GM12878 (cell line): ENCODE measurements around the gene DENND1A. TPM values are rescaled to one million over a fixed set of nuclear protein-coding genes. Genes with fewer than 3 reads are reported as not detected.

Experiments
- ATAC-seq: fragments of 200-7000 bp; cut with Tn5 transposase; 3 replicates; pipeline ENCODE4 v1.9.1; 2020; ENCODE audit warnings: mild to moderate bottlenecking, moderate library complexity
- BruUV-seq: library from RNA; stranded (reverse); fragments of 400-500 nt; replicated peaks from 2 replicates; lab custom pipeline; 2021; lab: Mats Ljungman, UMichigan
- CTCF ChIA-PET: fragments of 300-600 bp; sonication (Branson Sonifier 250); formaldehyde crosslinking; extraction: SDS; loops from one replicate; lab custom pipeline; 2021; ENCODE audit warnings: inconsistent platforms; lab: Yijun Ruan, JAX
- POLR2A ChIA-PET: fragments of 350-600 bp; formaldehyde crosslinking; extraction: SDS; loops from one replicate; lab custom pipeline; 2021; ENCODE audit warnings: inconsistent platforms; lab: Charles Lee
- RAD21 ChIA-PET: fragments of 300-600 bp; sonication (Branson Sonifier 250); formaldehyde crosslinking; loops from one replicate; lab custom pipeline; 2023; ENCODE audit warnings: antibody characterized with exemption; ENCODE audit not compliant: unreplicated experiment; lab: Charles Lee
- SMC1A ChIA-PET: fragments of 300-600 bp; sonication (Branson Sonifier 250); formaldehyde crosslinking; loops from one replicate; lab custom pipeline; 2023; ENCODE audit not compliant: unreplicated experiment, uncharacterized antibody; lab: Charles Lee
- DNase-seq: peaks from one replicate; pipeline ENCODE4 v3.0.0-alpha.2; 2011; ENCODE audit warnings: low read depth, low spot score
- FAIRE-seq: peaks from 3 replicates; lab custom pipeline; 2011; peaks lifted over from hg19 to GRCh38; lab: Jason Lieb, UNC
- H2AFZ ChIP-seq: 2 replicates; pipeline ENCODE4 v1.6.0; 2011; ENCODE audit warnings: low read depth, low read length, control low read depth; ENCODE audit not compliant: control insufficient read depth
- H3K27ac ChIP-seq: 2 replicates; pipeline ENCODE4 v1.5.1; 2011; ENCODE audit warnings: control low read depth; ENCODE audit not compliant: control insufficient read depth, insufficient read depth
- H3K27me3 ChIP-seq, 2 experiments: replicated peaks in 1 of 2; 2 replicates each; pipeline versions ENCODE4 v1.6.0 to v1.6.1; 2011; ENCODE audit warnings: low read length in 1 of 2; ENCODE audit not compliant: control insufficient read depth in 2 of 2, insufficient read depth in 2 of 2
- H3K36me3 ChIP-seq, 2 experiments: 2 replicates each; pipeline ENCODE4 v1.5.1; 2011; ENCODE audit warnings: low read length in 1 of 2; ENCODE audit not compliant: control insufficient read depth in 2 of 2, insufficient read depth in 2 of 2
- H3K4me1 ChIP-seq: 2 replicates; pipeline ENCODE4 v1.6.1; 2011; ENCODE audit warnings: mild to moderate bottlenecking, low read length, moderate library complexity, mixed read lengths; ENCODE audit not compliant: control insufficient read depth, insufficient read depth
- H3K4me2 ChIP-seq: 2 replicates; pipeline ENCODE4 v1.6.0; 2011; ENCODE audit warnings: control low read depth; ENCODE audit not compliant: control insufficient read depth, insufficient read depth
- H3K4me3 ChIP-seq: fragments of 200-600 bp; sonication (generic); 2 replicates; pipeline ENCODE4 v1.5.1; 2016
- H3K79me2 ChIP-seq: 2 replicates; pipeline ENCODE4 v1.6.0; 2011; ENCODE audit warnings: low read length; ENCODE audit not compliant: control insufficient read depth, insufficient read depth
- H3K9ac ChIP-seq: 2 replicates; pipeline ENCODE4 v1.8.0; 2011; ENCODE audit warnings: low read length, control low read depth, mixed read lengths; ENCODE audit not compliant: control insufficient read depth, insufficient read depth
- H3K9me3 ChIP-seq: replicated peaks from 3 replicates; pipeline ENCODE4 v1.5.1; 2011; ENCODE audit warnings: mild to moderate bottlenecking, low read length; ENCODE audit not compliant: control insufficient read depth, insufficient read depth
- H4K20me1 ChIP-seq: 2 replicates; pipeline ENCODE4 v1.6.0; 2011; ENCODE audit not compliant: control insufficient read depth, insufficient read depth
- CEBPB ChIP-seq, 2 experiments: fragments of 150-350 bp in 1 of 2; IDR thresholded peaks; 2 replicates each; pipeline ENCODE4 v1.6.1; 2012 to 2014; ENCODE audit warnings: low read depth in 2 of 2, low read length in 2 of 2, borderline replicate concordance in 1 of 2, inconsistent platforms in 1 of 2
- EGR1 ChIP-seq, 2 experiments: IDR thresholded peaks; 1 replicate in 1 of 2; 2 replicates in 1 of 2; pipeline ENCODE4 v1.6.1; 2011 to 2012; ENCODE audit warnings: low read depth in 2 of 2, low read length in 2 of 2, borderline replicate concordance in 1 of 2, mild to moderate bottlenecking in 1 of 2, moderate library complexity in 1 of 2
- IRF3 ChIP-seq: fragments of 450-650 bp; IDR thresholded peaks from 2 replicates; pipeline ENCODE4 v1.6.1; 2014; ENCODE audit warnings: mild to moderate bottlenecking
- NR2C1 ChIP-seq: fragments of 450-650 bp; IDR thresholded peaks from 2 replicates; pipeline ENCODE4 v1.6.1; 2017; ENCODE audit warnings: antibody characterized with exemption, mild to moderate bottlenecking, moderate library complexity
- POLR2AphosphoS5 ChIP-seq: IDR thresholded peaks from 2 replicates; pipeline ENCODE4 v1.6.1; 2011; ENCODE audit warnings: mild to moderate bottlenecking, low read length, inconsistent platforms
- SMARCA5 ChIP-seq: fragments of 450-650 bp; IDR thresholded peaks from 2 replicates; pipeline ENCODE4 v1.6.1; 2017; ENCODE audit warnings: mild to moderate bottlenecking
- SUPT20H ChIP-seq: IDR thresholded peaks from 2 replicates; pipeline ENCODE4 v1.6.1; 2011; ENCODE audit warnings: low read depth, mild to moderate bottlenecking, low read length, moderate library complexity, borderline replicate concordance; ENCODE audit not compliant: control insufficient read depth
- WGBS: methylation state at CpG from one replicate; pipeline ENCODE4 v1.1.6; 2016; ENCODE audit warnings: low lambda C conversion rate; ENCODE audit not compliant: insufficient replicate concordance, insufficient coverage; ENCODE audit errors: missing lambda C conversion rate; 5-methylcytosine and 5-hydroxymethylcytosine counted together
- in situ Hi-C: fragments of 300-500 bp; cut with MboI; formaldehyde crosslinking; loops from 9 replicates; pipeline ENCODE4 v1.14.3; 2018; ENCODE audit warnings: mixed read lengths
- intact Hi-C: fragments of 100-400 bp; cut with micrococcal nuclease; formaldehyde crosslinking; loops from one replicate; pipeline ENCODE4 v1.14.2; 2022; ENCODE audit not compliant: unreplicated experiment
- polyA plus RNA-seq, 11 experiments: library from polyadenylated mRNA; depleted of rRNA in 4 of 11; unstranded in 6 of 11; stranded (reverse) in 5 of 11; fragments of >200 nt; fragmentation: Nextera tagmentation in 4 of 11; fragmentation: Illumina TruSeq in 1 of 11; extraction: Ambion mirVana in 4 of 11; extraction: Trizol in 1 of 11; gene quantifications; 1 replicate in 1 of 11; 2 replicates in 10 of 11; pipeline versions ENCODE4 v1.2.1 to v1.2.3, GENCODE V29; 2011 to 2016; ENCODE audit warnings: inconsistent platforms in 2 of 11, missing spikeins in 2 of 11, low read depth in 1 of 11
- total RNA-seq, 4 experiments: library from RNA; depleted of rRNA in 3 of 4; stranded (reverse); fragments of >200 nt in 3 of 4; fragmentation: Illumina TruSeq in 1 of 4; extraction: Trizol in 1 of 4; gene quantifications; 2 replicates each; pipeline versions ENCODE4 v1.2.1 to v1.2.3, GENCODE V29; 2013 to 2021

Gene DENND1A
- total and polyA plus RNA-seq, 10 of the 15 experiments (the other 5 are each of a cell fraction or from before 2014, with no cell fraction given): 14.1 to 48.6 (median 35.2) TPM

DNA sequence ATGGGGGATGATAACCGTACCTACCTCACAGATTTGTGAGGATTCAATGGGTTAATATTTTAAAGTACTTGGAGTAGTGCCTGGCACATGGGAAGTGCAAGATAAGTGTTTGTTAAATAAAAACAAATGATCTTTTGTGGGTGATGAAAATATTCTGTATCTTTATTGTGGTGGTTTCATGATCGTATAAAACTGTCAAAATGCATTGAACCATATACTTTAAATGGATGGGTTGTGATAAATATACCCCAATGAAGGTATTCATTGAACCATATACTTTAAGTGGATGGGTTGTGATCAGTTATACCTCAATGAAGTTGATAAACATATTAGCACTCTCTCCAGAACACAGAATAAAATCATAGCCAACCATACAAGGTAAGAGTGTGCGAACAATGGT is 339.4 kb downstream of the DENND1A start:
- H2AFZ ChIP-seq: no peak overlapping the region
- in situ Hi-C loops (no loop called here), intact Hi-C loops (no loop called here)
- H3K9ac ChIP-seq: no peak overlapping the region
- no peak for ATAC-seq
- ChIA-PET CTCF (no interaction called here), RAD21 (interaction anchor here (1.4 kb wide), 1 partner anchor 25 kb away, joined by 3 read pairs; no protein-coding TSS in a partner anchor), POLR2A (no interaction called here), SMC1A (interaction anchor here (1.0 kb wide), 1 partner anchor 25 kb away, joined by 4 read pairs; no protein-coding TSS in a partner anchor)
- H3K79me2 ChIP-seq: no peaks in the 10 kb centered on the region
- DNase-seq: no peak
- TF ChIP-seq POLR2AphosphoS5: no peak
- no peak for TF ChIP-seq NR2C1
- TF ChIP-seq SMARCA5: no peak
- no peak for TF ChIP-seq SUPT20H
- TF ChIP-seq IRF3: no peak
- no peak for TF ChIP-seq CEBPB (IDR thresholded peaks at IDR 0.05; ENCODE audit: borderline replicate concordance in 1 of 2, low read depth in 2 of 2, low read length in 2 of 2)
- no peak for TF ChIP-seq EGR1 (IDR thresholded peaks at IDR 0.05; ENCODE audit: borderline replicate concordance in 1 of 2, low read depth in 2 of 2, low read length in 2 of 2)
- no peak overlapping the region for H3K4me3 ChIP-seq
- H3K9me3 ChIP-seq: no peaks in the 10 kb centered on the region; the same call in 2 of the 3 replicates
- no peaks in the 10 kb centered on the region for H3K27me3 ChIP-seq
- FAIRE-seq: no peak
- H3K4me1 ChIP-seq: 0 out of 2 replicates have a peak, but pooled peaks cover under 1% of the 10 kb centered on the region
- H3K27ac ChIP-seq: no peak overlapping the region
- no peaks in the 10 kb centered on the region for H3K36me3 ChIP-seq
- no peak overlapping the region for H3K4me2 ChIP-seq
- no TSS peak for BruUV-seq
- no peaks in the 10 kb centered on the region for H4K20me1 ChIP-seq
- WGBS: 99% methylated on average over 3 of the region's 3 CpGs
